SKM-1 (cell line): Measurements from ENCODE around the gene INSM1.

ENCODE experiments used
- DNase-seq: peaks from one replicate; lab custom pipeline; 2025; ENCODE audit not compliant: unreplicated experiment; lab: John Stamatoyannopoulos, UW

The INSM1 gene

GRCh38 chr20:20393207-20394120 is 25.6 kb downstream of the INSM1 start:
- DNase-seq = no peak

GRCh38 chr20:20395087-20395486 is 27.2 kb downstream of the INSM1 start:
- DNase-seq = no peak

DNA sequence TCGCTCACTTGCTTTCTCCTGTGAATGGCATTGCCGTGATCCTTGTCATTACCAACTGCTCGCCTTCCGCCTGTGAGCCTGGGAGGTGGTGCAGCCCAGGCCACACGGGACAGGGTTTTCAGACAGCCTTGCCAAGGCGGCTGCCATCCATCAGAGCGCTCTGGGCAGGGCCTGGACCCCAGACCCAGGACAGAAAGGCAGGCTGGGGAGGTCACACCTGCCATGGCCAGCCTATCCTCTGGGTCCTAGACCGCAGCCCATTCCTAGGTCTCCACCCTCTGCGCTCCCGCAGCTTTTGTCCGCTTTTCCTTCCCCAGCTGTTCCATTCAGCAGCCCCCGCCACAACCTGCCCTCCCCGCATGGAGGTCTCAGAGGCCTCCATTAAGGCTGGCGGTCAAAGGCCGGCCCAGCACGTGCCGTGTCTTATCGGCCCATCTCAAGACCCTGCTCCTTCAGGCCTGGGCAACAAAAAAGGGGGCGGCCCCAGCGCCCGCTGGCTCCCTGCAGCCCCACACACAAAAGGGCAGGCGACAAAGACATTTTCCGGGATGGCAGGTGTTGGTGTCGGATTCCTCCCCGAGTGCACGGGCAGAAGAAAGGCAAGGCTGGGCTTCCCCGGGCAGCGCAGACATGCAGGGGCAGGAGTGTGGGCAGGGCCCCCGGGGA is 28.1 kb downstream of the INSM1 start:
- no peak for DNase-seq

DNA sequence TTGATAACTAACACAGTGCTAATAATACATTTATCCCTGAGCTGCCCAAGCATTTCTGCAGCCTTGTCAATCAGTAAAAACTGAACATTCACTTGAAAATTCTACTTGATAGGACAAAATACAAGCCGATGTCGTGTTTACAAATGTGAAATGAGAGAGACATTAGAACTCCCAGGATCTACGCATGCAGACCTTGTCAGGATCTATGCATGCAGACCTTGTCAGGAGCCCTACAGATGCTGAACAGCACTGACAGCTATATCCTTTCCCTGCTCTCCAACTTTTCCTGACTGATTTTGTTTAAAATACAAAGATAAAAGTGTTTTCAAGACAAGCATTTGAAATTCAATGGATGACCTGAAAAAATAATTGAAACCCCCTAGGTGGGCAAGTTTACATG is 28.9 kb downstream of the INSM1 start:
- DNase-seq = no peak

GRCh38 chr20:20398123-20398522 is 30.2 kb downstream of the INSM1 start:
- no peak for DNase-seq

DNA sequence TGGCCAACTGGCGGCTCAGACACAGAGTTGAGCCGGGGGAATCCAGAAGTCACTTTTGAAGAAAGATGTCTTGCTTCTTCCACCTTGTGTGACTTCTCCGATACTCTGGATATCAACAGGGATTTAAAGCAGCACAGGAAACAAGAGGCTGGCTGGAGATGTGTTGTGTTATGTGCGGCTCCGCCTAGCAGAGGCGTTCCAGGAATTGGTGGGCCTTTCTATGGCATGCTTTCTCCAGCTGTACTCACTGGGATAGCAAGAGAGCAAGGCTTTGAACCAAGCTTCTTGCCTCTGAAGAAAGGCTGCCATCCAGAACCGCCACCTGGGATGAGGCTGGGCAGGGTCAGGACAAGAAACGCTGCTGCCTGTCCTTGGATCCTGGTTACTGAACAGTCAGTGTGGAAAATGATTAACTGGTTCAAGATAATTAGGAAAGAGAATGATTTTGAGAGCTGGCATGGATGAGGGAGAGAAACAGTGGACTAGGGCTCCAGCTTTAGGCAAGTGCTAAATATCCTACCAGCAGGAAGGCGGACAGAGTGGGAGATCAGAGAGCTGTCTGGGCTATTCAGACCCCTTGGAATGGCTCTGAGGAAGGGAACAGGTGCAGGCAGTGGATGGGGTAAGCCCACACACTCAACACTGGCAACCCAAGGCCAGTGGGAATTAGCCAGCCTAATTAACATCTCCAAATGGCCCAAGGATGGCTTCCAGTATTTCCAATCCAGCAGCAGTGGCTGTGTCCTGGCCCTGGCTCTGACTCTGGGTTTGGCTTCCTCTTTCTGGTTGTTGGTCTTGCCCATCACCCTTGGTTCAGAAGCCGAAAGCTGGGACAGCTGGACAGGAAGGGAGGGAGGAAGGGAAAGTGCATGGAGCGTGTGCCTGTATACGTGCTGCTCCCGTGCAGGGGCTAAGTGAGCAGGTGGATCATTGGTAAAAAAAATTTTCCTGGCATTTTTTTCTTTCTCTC is 31.9 kb downstream of the INSM1 start:
- DNase-seq = no peak

GRCh38 chr20:20401991-20402390 is 34.1 kb downstream of the INSM1 start:
- no peak for DNase-seq

DNA sequence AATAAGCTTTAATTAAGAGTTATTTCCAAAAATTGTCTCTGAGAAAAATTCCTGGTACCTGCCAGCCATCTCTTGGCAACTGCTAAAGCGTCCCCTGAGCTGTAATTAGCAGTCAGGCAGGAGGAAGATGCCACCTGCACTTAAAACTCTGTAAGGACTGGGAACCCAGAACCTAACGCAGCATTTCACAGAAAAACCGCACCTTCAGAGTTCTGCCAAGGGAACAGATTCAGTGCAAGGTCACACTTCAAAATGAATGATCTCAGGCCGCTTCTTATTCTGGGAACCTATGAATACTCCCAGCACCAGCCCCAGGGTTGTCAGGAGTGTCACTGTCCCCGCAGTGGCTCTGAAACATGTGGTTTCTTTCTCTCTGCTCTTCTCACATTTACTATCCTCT is 36.7 kb downstream of the INSM1 start:
- DNase-seq = no peak

DNA sequence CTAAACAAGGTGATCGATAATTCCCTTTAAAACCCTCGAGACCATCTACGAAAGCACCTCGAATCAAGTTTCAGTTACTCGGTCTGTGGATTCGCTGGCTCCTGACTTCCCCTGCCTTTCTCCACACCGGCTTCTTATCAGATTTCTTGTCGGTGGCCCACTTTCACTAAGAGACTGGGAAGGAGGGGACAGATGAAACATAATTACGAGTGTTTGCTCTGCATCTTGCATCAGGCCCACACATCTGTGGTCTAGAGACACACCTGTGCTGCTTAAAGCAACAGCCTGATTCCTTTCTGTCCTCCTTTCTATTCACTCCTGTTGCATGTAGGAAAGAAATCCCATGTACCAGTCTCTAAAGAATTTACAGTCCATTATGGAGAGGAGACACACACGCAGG is 37.7 kb downstream of the INSM1 start:
- no peak for DNase-seq

DNA sequence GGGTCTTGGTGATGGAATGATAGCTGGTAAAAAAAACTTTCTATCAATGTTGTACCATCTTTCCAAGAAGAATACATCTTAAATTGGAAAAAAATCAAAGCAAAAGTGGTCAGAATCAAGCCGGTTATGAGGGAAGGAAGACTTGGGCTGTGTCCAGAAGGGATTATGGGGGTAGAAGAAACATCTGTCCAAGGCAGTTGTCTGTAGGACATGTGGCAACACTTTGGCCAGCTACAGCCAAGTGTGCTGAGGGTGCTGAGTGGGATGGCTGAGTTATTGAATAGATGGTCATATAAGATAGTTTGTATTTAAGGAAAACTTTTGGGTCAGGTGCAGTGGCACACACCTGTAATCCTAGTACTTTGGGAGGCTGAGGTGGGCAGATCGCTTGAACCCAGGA is 38.4 kb downstream of the INSM1 start:
- no peak for DNase-seq

DNA sequence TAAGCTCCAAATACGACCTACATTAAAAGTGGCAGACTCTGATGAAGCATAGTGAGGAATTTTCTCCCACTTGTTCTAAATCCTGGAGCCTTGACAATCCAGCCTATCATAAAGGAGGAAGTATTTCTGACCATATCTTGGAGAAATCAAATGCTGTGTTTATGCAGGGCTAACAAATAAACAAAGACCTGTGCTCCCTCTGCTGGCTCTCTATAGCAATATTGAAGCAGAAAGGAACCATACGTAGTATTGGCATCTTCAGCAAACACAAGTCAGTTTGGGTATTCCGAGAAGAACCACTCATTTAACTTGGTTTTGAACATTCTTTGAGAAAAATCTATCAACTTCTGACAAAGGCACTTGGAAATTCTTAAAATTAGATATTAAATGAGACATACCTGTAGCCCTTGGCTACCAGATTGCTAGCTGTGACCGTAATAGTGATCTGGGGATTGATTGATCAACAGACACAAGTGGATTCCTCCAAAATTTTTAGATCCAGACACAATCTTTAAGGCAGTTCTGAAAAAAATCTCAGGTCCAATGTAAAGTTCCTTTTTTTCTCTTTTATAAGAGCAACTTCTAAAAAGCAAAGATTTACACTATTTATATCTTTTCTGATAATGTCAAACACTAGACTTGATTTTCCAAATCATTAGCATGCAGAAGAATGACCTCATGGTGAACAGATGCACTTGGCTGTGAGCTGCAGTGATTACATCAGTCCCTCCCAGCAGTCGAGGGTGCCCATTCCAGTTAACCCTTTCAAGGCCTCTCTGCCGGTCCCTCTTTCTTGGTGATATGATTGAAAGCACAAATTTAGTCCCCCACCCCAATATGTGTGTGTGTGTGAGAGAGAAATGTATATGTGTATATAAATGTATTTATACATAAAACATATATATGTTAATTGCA is 40.2 kb downstream of the INSM1 start:
- no peak for DNase-seq

DNA sequence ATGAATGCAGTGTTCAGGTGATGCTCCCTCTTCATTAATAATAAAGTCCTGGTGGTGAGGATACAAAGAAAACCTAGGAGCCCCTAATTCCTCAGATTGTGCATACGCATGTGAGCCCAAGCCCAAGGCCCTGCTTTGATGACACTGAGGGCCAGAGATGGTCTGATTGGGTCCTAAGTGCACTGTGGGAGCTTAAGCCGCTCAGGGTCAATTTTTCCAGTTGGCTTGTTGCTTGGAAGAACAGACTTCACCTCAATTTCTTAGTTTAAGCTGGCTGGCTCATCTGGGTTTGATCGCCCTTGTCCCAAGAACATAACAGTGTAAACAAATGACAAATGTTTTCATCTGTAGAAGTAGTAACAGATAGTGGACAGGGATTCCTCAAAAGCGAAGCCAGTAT is 41.4 kb downstream of the INSM1 start:
- DNase-seq = no peak

DNA sequence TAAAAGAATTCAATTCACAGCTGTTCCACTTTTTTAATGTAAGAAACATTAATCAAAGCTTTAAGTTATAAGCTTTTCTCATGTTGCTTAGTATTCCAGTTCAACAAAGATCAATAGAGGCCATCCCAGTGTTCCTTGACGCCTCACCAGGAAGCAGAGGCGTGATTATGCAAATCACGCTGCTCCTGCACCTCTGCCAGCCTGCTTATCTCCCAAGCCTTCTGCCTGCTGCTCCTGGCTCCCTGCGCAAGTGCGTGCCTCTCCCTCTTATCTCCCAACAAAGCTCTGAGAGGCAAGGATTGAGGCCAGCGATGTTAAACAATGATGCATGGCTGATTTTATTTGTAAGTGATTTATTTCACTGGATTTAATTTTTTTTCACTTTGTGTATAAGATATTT is 42.8 kb downstream of the INSM1 start:
- no peak for DNase-seq

- no peak for DNase-seq
These were observed 43.5 kb downstream of the INSM1 start for GRCh38 chr20:20411402-20411801.

- DNase-seq = no peak
These were observed 43.9 kb downstream of the INSM1 start for GRCh38 chr20:20411836-20412235.

GRCh38 chr20:20412750-20413149 is 44.8 kb downstream of the INSM1 start:
- DNase-seq = no peak

DNA sequence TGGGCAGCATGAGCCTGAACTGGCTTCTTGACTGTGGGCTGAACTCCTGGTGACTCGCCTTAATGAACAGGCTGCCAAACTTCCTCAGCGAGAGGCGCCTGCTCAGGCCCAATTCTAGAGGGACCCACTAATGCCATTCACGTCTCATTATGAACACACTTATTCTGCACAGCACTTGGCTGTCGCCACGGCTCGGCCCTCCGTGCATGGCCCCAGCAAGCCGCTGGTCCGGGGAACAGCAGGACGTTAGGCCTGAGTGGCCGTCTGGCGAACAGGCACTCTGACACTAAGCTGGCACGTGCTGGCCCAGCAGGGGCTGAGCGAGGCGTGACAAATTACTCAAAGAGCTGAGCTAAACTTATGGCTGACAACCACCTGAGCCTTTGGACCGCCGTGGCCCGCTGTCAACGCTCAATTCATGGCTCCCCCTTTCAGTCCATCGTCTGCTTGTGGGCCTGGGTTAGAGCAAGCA is 45.9 kb downstream of the INSM1 start:
- DNase-seq = no peak

- DNase-seq = no peak
These were observed 46.8 kb downstream of the INSM1 start for GRCh38 chr20:20414640-20415220.

DNA sequence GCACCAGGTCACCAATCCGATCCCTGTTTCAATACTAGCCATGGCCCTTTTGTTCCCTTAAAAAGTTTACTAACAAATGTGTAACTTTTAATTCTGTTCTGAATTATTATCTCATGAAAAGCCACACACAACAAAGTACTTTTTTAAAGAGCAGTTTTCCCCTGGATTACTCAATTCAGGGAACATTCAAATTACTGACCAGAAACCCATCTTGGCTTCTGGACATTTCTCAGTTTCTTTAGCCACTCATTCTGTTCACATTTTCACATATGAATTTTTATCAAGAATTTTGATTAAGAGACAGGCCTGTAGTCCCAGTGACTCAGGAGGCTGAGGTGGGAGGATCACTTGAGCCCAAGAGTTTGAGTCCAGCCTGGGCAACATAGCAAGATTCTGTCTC is 47.4 kb downstream of the INSM1 start:
- DNase-seq = no peak
